ENCODE measurements around the gene CCL17.

DNA sequence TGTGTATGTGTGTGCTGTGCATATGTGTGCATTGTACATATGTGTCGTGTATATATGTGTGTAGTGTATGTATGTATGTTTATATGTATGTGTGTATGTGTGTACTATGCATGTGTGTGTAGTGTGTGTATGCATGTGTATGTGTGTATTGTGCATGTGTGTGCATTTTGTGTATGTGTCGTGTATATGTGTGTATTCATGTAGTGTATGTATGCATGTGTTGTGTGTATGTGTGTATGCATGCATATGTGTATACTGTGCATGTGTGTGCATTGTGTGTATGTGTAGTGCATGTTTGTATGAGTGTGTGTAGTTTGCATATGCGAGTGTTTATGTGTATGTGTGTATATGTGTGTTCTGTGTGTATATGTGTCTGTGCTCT, 15.5 kb upstream of the CCL17 start:
- TF ChIP-seq POLR2A (IDR thresholded peaks at IDR 0.05) = no peak
- TF ChIP-seq, protein P1, sequence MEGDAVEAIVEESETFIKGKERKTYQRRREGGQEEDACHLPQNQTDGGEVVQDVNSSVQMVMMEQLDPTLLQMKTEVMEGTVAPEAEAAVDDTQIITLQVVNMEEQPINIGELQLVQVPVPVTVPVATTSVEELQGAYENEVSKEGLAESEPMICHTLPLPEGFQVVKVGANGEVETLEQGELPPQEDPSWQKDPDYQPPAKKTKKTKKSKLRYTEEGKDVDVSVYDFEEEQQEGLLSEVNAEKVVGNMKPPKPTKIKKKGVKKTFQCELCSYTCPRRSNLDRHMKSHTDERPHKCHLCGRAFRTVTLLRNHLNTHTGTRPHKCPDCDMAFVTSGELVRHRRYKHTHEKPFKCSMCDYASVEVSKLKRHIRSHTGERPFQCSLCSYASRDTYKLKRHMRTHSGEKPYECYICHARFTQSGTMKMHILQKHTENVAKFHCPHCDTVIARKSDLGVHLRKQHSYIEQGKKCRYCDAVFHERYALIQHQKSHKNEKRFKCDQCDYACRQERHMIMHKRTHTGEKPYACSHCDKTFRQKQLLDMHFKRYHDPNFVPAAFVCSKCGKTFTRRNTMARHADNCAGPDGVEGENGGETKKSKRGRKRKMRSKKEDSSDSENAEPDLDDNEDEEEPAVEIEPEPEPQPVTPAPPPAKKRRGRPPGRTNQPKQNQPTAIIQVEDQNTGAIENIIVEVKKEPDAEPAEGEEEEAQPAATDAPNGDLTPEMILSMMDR (IDR thresholded peaks at IDR 0.05) = no peak

Data from prostate gland (tissue), 2 donors.